Osteoblast (primary cell): Measurements from ENCODE around the gene SLC2A13. TPM values are rescaled to one million over a fixed set of nuclear protein-coding genes. Genes with fewer than 3 reads are reported as not detected.
"Not testable (repeated sequence)": the region's sequence is repeated elsewhere in the genome, so short reads cannot be mapped to it uniquely, and the experiment has no call there.

Experiments used
- DNase-seq: peaks from one replicate; pipeline ENCODE4 v3.0.0; 2011; ENCODE audit warnings: low spot score, mixed read lengths; ENCODE audit not compliant: insufficient read length; ENCODE audit errors: missing footprints
- H2AFZ ChIP-seq: 2 replicates; pipeline ENCODE4 v1.6.0; 2011; ENCODE audit warnings: mild to moderate bottlenecking, low read length
- H3K27ac ChIP-seq: 2 replicates; pipeline ENCODE4 v1.5.1; 2011; ENCODE audit warnings: mild to moderate bottlenecking, low read depth, low read length, moderate library complexity
- H3K27me3 ChIP-seq: 2 replicates; pipeline ENCODE4 v1.6.0; 2012; ENCODE audit warnings: mild to moderate bottlenecking, control low read depth, inconsistent platforms, low read length, moderate library complexity; ENCODE audit not compliant: insufficient read depth
- H3K36me3 ChIP-seq: 2 replicates; pipeline ENCODE4 v1.5.1; 2011; ENCODE audit warnings: mild to moderate bottlenecking, low read length, control low read depth, moderate library complexity; ENCODE audit not compliant: insufficient read depth
- H3K4me1 ChIP-seq: 2 replicates; pipeline ENCODE4 v1.5.1; 2011; ENCODE audit warnings: mild to moderate bottlenecking, low read length, control low read depth, moderate library complexity; ENCODE audit not compliant: insufficient read depth
- H3K4me2 ChIP-seq: 2 replicates; pipeline ENCODE4 v1.6.0; 2011; ENCODE audit warnings: mild to moderate bottlenecking, low read length; ENCODE audit not compliant: insufficient read depth
- H3K4me3 ChIP-seq: fragments of 200-600 bp; sonication (generic); 3 replicates; pipeline ENCODE4 v1.5.1; 2012; ENCODE audit warnings: mild to moderate bottlenecking, low read length, inconsistent platforms; ENCODE audit not compliant: insufficient read depth
- H3K79me2 ChIP-seq: 2 replicates; pipeline ENCODE4 v1.6.0; 2012; ENCODE audit warnings: mild to moderate bottlenecking, low read length, control low read depth, inconsistent platforms; ENCODE audit not compliant: insufficient read depth
- H3K9me3 ChIP-seq: 2 replicates; pipeline ENCODE4 v1.5.1; 2011; ENCODE audit warnings: low read depth, low read length, control low read depth
- H4K20me1 ChIP-seq: 2 replicates; pipeline ENCODE4 v1.6.0; 2012; ENCODE audit warnings: mild to moderate bottlenecking, low read length, control low read depth; ENCODE audit not compliant: insufficient read depth
- CTCF ChIP-seq: IDR thresholded peaks from 2 replicates; pipeline ENCODE4 v1.5.1; 2011; ENCODE audit warnings: mild to moderate bottlenecking, low read depth, low read length, moderate library complexity; ENCODE audit errors: extremely low read depth
- total RNA-seq: library from RNA; depleted of rRNA; stranded (reverse); fragments of >200 nt; gene quantifications from 2 replicates; pipeline ENCODE4 v1.2.3, GENCODE V29; 2012

SLC2A13 gene
- total RNA-seq, 1 donor, result 12.3 TPM

GRCh38 chr12:39923364-39923763, 182.5 kb downstream of the SLC2A13 start:
- Histone ChIP-seq H3K4me1 (no peaks in the 10 kb centered on the region), H3K27ac (no peak overlapping the region), H3K79me2 (no peaks in the 10 kb centered on the region), H3K36me3 (no peaks in the 10 kb centered on the region), H3K4me2 (no peak overlapping the region), H3K9me3 (no peaks in the 10 kb centered on the region), H4K20me1 (no peaks in the 10 kb centered on the region), H3K4me3 (no peak overlapping the region), H2AFZ (no peak overlapping the region), H3K27me3 (no peaks in the 10 kb centered on the region)
- TF ChIP-seq CTCF, result no peak
- DNase-seq, result no peak

- H3K27ac ChIP-seq, H3K4me2 ChIP-seq: not testable (repeated sequence)
These were observed 183.3 kb downstream of the SLC2A13 start for GRCh38 chr12:39922598-39922997.

GRCh38 chr12:39920647-39921046, 185.2 kb downstream of the SLC2A13 start:
- Histone ChIP-seq H2AFZ (no peak overlapping the region), H3K27ac (no peak overlapping the region), H3K4me3 (no peak overlapping the region), H3K9me3 (no peaks in the 10 kb centered on the region), H3K4me2 (no peak overlapping the region), H3K36me3 (no peaks in the 10 kb centered on the region), H4K20me1 (no peaks in the 10 kb centered on the region), H3K27me3 (no peaks in the 10 kb centered on the region), H3K4me1 (no peaks in the 10 kb centered on the region), H3K79me2 (no peaks in the 10 kb centered on the region)
- no peak for TF ChIP-seq CTCF
- DNase-seq, result no peak

More at GRCh38 chr12:39922598-39922997, 183.3 kb downstream of the SLC2A13 start:
- not testable (repeated sequence) for H3K79me2 ChIP-seq, H2AFZ ChIP-seq, DNase-seq, H3K9me3 ChIP-seq, H3K4me1 ChIP-seq, H4K20me1 ChIP-seq, H3K4me3 ChIP-seq, H3K27me3 ChIP-seq, H3K36me3 ChIP-seq

GRCh38 chr12:39920222-39920621, 185.7 kb downstream of the SLC2A13 start:
- no peaks in the 10 kb centered on the region for H3K79me2 ChIP-seq
- H4K20me1 ChIP-seq, result no peaks in the 10 kb centered on the region
- no peaks in the 10 kb centered on the region for H3K9me3 ChIP-seq
- DNase-seq, result no peak
- H3K36me3 ChIP-seq, result no peaks in the 10 kb centered on the region
- no peak overlapping the region for H2AFZ ChIP-seq
- no peak overlapping the region for H3K27ac ChIP-seq
- no peak overlapping the region for H3K4me2 ChIP-seq
- no peak for TF ChIP-seq CTCF
- no peaks in the 10 kb centered on the region for H3K4me1 ChIP-seq
- H3K27me3 ChIP-seq, result no peaks in the 10 kb centered on the region
- H3K4me3 ChIP-seq, result no peak overlapping the region
